Measurements from ENCODE around the gene SP2. TPM values are rescaled to one million over a fixed set of nuclear protein-coding genes. Genes with fewer than 3 reads are reported as not detected.
A peak's percentile ranks its signal among the peaks of the same experiment; 100 is the strongest.

SP2 gene
- total and polyA plus RNA-seq, 2 of the 13 experiments (the other 11 are each of a cell fraction or from before 2014, with no cell fraction given): 1.4 to 4.8 TPM

DNA sequence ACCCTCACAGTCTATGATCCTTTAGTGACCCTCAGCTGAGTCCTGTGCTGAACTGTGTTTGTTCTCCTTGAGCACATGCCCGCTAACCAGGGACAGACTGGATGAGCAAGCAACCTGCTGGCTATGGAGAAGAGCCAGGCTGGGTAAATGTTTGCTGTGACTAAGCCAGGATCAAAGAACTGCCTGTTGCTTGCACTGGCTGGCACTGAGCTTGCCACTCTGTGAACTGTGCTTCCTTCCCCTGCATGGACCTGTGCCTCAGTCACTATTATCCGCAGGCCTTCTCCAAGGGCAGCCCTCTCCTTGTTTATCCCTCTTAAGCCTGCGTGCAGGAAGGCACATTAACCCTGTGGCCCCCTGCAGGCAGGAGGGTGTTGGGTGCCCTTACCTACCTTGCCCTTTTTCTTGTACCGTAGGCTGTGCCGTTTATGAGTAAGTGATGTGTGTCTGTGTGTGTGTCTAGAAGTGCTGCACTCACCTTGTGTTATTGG is 52.7 kb downstream of the SP2 start (continued):
- TF ChIP-seq, protein P1, sequence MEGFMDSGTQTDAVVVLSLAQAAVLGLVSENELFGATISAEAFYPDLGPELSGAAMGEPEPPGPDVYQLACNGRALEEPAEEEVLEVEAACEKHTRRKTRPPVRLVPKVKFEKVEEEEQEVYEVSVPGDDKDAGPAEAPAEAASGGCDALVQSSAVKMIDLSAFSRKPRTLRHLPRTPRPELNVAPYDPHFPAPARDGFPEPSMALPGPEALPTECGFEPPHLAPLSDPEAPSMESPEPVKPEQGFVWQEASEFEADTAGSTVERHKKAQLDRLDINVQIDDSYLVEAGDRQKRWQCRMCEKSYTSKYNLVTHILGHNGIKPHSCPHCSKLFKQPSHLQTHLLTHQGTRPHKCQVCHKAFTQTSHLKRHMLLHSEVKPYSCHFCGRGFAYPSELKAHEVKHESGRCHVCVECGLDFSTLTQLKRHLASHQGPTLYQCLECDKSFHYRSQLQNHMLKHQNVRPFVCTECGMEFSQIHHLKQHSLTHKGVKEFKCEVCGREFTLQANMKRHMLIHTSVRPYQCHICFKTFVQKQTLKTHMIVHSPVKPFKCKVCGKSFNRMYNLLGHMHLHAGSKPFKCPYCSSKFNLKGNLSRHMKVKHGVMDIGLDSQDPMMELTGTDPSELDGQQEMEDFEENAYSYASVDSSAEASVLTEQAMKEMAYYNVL (CRISPR knock-in tag; IDR thresholded peaks at IDR 0.05; ENCODE audit: borderline replicate concordance): peak; percentile 37; the same call in 1 of the 2 replicates
- TF ChIP-seq, protein P2, sequence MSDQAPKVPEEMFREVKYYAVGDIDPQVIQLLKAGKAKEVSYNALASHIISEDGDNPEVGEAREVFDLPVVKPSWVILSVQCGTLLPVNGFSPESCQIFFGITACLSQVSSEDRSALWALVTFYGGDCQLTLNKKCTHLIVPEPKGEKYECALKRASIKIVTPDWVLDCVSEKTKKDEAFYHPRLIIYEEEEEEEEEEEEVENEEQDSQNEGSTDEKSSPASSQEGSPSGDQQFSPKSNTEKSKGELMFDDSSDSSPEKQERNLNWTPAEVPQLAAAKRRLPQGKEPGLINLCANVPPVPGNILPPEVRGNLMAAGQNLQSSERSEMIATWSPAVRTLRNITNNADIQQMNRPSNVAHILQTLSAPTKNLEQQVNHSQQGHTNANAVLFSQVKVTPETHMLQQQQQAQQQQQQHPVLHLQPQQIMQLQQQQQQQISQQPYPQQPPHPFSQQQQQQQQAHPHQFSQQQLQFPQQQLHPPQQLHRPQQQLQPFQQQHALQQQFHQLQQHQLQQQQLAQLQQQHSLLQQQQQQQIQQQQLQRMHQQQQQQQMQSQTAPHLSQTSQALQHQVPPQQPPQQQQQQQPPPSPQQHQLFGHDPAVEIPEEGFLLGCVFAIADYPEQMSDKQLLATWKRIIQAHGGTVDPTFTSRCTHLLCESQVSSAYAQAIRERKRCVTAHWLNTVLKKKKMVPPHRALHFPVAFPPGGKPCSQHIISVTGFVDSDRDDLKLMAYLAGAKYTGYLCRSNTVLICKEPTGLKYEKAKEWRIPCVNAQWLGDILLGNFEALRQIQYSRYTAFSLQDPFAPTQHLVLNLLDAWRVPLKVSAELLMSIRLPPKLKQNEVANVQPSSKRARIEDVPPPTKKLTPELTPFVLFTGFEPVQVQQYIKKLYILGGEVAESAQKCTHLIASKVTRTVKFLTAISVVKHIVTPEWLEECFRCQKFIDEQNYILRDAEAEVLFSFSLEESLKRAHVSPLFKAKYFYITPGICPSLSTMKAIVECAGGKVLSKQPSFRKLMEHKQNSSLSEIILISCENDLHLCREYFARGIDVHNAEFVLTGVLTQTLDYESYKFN (CRISPR knock-in tag; conservative IDR thresholded peaks at IDR 0.05): peak; percentile 84
- TF ChIP-seq, protein P3, sequence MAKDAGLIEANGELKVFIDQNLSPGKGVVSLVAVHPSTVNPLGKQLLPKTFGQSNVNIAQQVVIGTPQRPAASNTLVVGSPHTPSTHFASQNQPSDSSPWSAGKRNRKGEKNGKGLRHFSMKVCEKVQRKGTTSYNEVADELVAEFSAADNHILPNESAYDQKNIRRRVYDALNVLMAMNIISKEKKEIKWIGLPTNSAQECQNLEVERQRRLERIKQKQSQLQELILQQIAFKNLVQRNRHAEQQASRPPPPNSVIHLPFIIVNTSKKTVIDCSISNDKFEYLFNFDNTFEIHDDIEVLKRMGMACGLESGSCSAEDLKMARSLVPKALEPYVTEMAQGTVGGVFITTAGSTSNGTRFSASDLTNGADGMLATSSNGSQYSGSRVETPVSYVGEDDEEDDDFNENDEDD (CRISPR knock-in tag; IDR thresholded peaks at IDR 0.05; ENCODE audit: borderline replicate concordance): peak; percentile 65; the same call in 1 of the 2 replicates
- TF ChIP-seq PHF8 (CRISPR knock-in tag; IDR thresholded peaks at IDR 0.05): no peak
- peak; percentile 76; the same call in 1 of the 2 replicates for TF ChIP-seq MYC (CRISPR knock-in tag; IDR thresholded peaks at IDR 0.05; ENCODE audit: borderline replicate concordance)
- TF ChIP-seq GTF3A (CRISPR knock-in tag; conservative IDR thresholded peaks at IDR 0.05): no peak
- no peak; the same call in 1 of the 2 replicates for TF ChIP-seq KAT8 (CRISPR knock-in tag; IDR thresholded peaks at IDR 0.05)
- no peak for TF ChIP-seq ZNF468 (CRISPR knock-in tag; IDR thresholded peaks at IDR 0.05)
- TF ChIP-seq PHF21A (CRISPR knock-in tag; IDR thresholded peaks at IDR 0.05): no peak; the same call in 1 of the 2 replicates
- TF ChIP-seq ZNF512 (CRISPR knock-in tag; IDR thresholded peaks at IDR 0.05): 0 out of 2 replicates have a peak, but pooled peaks have one; percentile 76
- peak; percentile 94 for TF ChIP-seq FOSL2 (CRISPR knock-in tag; IDR thresholded peaks at IDR 0.05)
- TF ChIP-seq ATF7 (IDR thresholded peaks at IDR 0.05): no peak
- TF ChIP-seq ATF7 (CRISPR knock-in tag; IDR thresholded peaks at IDR 0.05): peak; percentile 60; the same call in 1 of the 2 replicates
- TF ChIP-seq EP300 (IDR thresholded peaks at IDR 0.05; ENCODE audit: low read depth in 2 of 2, low read length in 2 of 2): peak in 1 of 2 experiments; percentile 51; a peak in 1 of 4 replicates
- TF ChIP-seq EP300 (CRISPR knock-in tag; IDR thresholded peaks at IDR 0.05; ENCODE audit: borderline replicate concordance): peak; percentile 54; the same call in 1 of the 2 replicates
- TF ChIP-seq ZNF281 (CRISPR knock-in tag; IDR thresholded peaks at IDR 0.05; ENCODE audit: borderline replicate concordance): 0 out of 2 replicates have a peak, but pooled peaks have one; percentile 50
- TF ChIP-seq PAF1 (CRISPR knock-in tag; IDR thresholded peaks at IDR 0.05): no peak
- TF ChIP-seq, protein P4, sequence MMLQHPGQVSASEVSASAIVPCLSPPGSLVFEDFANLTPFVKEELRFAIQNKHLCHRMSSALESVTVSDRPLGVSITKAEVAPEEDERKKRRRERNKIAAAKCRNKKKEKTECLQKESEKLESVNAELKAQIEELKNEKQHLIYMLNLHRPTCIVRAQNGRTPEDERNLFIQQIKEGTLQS (CRISPR knock-in tag; IDR thresholded peaks at IDR 0.05): peak; percentile 72; the same call in 1 of the 2 replicates

All from HepG2 (cell line).